Stimulated activated CD4-positive, alpha-beta T cell treated with anti-CD3 and anti-CD28 coated beads, TNF-alpha, amount 100 ng/mL, for 24 hours (primary cell): ENCODE results near the gene TBC1D22B.
"Not testable (repeated sequence)": the region's sequence is repeated elsewhere in the genome, so short reads cannot be mapped to it uniquely, and the experiment has no call there.

Experiments
- DNase-seq, 3 experiments: peaks; one replicate each; pipeline ENCODE4 v3.0.0-alpha.2; 2020; ENCODE audit warnings: low read depth in 3 of 3

The TBC1D22B gene

DNA sequence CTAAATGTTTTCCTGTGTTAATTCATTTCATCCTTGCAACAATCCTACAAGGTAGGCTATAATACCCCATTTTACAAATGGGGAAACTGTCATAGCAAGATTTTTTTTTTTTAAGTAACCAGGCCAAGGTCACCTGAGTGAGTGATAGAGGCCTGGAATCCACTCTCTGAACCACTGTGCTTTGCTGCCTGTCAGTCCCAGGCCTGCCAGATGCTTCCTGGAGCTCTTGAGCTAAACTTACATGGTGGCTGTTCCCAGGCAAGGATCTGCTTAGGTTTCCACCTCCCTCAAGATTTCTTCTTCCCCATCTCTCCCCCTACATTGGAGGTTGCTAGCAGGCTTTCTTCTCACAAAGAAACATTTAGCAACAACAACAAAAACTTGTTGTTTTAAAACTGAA, 63.5 kb downstream of the TBC1D22B start:
- DNase-seq = no peak

DNA sequence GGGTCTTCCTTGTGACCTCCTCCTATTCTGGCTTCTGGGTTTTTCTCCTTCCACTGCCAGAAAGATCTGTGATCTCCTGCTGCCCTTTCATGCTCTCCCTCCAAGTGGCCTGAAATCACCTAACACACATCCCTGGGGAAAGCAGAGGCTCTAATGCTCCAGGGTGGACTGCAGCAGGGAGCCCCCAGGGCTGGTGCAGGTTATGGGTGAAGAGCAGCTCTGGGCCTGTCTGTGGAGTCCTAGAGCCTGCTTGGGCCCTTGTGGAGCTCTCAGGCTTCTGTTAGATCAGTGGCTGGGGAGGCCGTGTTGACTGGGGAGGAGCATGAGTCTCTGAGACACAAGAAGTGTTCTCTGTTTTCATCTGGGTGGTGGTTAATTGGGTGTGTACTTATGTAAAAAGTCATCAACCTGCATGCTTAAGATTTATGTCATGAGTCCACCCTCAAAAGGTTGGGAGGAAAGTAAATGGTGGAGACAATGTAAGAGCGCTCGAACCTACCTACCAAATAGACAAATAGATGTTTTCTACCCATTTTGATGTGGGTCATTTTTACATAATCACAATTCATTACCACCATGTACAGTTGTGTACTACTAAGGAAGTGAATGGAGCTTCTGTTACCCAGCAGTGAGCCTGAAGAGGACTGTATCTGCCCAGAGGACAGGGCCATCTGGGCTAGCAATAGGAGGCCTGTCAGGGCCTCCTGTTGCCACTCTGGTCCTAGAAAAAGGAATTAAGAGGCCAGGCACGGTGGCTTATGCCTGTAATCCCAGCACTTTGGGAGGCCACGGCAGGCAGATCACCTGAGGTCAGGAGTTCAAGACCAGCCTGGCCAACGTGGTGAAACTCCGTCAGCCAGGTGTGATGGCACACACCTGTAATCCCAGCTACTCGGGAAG, 64.2 kb downstream of the TBC1D22B start:
- no peak for DNase-seq

DNA sequence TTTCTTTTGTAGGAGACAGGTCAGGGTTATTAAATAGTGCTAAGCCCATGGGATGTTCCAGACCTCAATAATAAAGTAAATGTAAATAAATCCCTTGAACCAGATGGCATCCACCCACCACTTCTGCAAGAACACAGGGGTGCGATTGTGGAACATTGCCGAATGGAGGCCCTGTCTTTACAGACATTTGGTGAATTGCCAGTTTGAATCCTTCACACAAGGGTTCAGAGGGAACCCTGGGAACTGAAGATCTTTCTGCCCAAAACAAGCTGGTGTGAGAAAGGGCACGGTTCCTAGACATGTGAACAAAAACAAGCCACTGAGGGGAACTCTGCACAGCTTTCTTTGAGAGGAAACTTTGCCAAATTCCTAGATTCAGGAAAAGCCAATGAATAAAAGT, 66.0 kb downstream of the TBC1D22B start:
- no peak for DNase-seq

DNA sequence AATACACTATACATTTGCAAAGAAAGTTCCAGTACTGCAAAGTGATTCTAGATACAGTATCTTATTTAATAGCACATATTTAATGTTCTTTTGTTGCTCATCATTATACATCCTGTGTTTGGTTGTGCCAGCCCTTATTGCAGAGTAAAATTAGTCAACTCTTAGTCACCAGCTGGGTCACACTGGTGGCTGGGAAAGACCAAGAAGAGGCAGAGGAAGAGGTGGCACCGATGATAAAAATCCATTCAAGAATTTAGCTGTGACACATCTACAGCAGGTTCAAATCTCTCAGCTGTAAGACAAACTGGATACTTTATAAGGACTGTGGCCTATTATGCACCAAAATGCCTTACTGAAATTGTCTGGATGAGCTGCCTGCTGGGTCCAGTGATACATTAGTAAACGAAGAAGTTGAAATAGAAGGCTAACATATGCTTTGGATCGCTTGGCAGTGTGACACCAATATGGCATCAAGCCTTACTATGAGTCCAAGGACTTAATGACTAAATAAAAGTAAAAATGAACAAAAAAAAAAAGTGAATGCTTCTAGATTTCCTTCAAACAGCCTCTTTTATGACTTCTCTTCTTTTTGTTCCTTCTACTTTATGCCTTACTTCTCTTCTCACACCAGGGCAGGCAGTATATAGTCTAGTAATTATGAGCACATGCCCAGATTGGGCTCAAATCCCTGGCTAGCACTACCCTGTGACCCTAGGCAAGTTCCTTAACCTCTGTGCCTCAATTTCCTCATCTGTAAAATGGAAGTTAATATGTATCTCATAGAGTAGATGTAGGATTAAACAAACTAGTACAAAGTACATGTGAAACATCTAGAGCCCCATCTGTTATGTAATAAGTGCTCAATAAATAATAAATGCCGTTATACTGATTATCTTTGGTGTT, 66.8 kb downstream of the TBC1D22B start:
- peak in 1 of 3 experiments; percentile 9 for DNase-seq

DNA sequence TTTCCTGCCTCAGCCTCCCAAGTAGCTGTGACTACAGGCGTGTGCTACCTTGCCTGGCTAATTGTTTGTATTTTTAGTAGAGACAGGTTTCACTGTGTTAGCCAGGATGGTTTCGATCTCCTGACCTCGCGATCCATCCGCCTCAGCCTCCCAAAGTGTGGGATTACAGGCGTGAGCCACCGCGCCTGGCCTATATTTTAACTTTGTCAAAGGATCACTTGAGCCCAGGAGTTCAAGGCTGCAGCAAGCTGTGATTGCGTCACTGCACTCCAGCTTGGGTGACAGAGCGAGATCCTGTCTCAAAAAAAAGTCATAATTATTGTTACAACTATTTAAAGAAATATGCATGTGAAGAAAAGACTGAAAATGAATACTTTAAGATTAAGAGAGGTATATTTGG, 72.8 kb downstream of the TBC1D22B start:
- not testable (repeated sequence) for DNase-seq

DNA sequence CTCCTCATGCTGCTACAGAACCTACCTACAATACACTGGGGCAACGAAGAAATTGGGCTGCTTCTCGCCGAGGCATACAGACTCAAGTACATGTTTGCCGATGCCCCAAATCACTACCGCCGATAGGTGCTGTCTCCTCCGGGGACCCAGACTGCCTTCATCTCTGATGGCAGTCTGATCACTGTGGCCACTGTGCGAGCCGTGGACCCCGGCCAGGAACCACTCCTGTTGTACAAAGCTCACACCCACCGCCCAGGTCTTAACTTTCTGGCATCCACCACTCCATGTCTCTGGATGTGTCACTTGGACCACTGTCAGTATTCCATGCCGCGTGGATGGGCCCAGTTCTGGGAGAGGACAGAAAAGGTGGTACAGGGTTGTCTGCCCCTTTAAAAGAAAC, 73.5 kb downstream of the TBC1D22B start:
- no peak for DNase-seq

DNA sequence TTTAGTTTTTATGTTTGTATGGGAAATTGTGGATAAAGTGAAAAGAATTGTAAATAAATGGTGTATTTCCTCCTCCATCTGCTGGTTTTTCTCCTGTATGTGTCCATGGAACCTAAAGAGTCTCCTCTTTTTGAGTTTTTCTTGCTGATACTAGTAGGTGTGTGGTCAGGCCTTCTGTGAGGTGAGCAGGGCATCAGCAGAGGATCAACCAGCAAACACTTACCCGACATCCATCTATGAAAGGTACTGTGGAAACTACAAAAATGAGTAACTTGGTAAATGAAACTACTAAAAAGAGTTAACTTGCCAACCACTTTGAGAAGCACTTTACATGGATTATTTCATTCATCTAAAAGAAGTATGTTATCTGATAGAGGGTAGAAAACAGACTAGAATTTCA, 75.3 kb downstream of the TBC1D22B start:
- no peak for DNase-seq

DNA sequence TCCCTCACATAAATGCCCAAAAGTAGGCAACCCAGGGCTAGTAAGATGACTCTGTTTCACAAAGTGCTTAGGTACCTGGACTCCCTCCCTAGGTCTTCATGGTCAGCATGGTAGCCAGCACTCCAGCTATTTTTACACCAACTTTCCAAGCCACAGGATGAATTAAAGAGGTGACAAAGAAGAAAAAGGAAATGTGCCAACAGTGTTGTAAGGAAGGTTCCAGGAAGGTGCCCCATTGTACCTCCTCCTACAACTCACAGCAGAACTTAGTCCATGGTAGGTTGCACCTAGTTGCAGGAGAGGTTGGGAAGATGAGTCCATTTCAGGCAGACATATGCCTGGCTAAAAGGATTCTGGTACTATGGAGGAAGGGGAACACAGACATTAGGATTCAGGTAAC, 76.5 kb downstream of the TBC1D22B start:
- DNase-seq = no peak

DNA sequence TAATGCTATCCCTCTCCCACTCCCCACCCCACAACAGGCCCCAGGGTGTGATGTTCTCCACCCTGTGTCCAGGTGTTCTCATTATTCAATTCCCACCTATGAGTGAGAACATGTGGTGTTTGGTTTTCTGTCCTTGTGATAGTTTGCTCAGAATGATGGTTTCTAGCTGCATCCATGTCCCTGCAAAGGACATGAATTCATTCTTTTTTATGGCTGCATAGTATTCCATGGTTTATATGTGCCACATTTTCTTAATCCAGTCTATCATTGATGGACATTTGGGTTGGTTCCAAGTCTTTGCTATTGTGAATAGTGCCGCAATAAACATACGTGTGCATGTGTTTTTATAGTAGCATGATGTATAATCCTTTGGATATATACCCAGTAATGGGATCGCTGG, 80.7 kb downstream of the TBC1D22B start:
- DNase-seq = not testable (repeated sequence)

DNA sequence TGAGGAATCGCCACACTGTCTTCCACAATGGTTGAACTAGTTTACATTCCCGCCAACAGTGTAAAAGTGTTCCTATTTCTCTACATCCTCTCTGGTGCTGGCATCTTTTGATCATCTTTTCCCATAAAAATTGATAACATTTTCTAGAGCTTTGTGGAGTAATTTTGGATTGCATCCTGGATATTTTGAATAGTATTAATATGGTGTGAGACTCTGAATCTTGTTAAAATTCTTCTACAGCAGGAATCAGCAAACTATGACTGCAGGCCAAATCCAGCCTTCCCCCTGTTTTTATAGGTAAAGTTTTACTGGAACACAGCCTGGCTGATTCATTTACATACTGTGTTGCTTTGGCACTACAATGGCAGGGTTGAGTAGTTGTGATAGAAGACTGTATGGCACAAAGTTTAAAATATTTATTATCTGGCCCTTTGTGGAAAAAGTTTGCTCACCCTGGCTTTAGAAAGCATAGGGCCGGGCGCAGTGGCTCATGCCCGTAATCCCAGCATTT, 81.2 kb downstream of the TBC1D22B start:
- DNase-seq = no peak

DNA sequence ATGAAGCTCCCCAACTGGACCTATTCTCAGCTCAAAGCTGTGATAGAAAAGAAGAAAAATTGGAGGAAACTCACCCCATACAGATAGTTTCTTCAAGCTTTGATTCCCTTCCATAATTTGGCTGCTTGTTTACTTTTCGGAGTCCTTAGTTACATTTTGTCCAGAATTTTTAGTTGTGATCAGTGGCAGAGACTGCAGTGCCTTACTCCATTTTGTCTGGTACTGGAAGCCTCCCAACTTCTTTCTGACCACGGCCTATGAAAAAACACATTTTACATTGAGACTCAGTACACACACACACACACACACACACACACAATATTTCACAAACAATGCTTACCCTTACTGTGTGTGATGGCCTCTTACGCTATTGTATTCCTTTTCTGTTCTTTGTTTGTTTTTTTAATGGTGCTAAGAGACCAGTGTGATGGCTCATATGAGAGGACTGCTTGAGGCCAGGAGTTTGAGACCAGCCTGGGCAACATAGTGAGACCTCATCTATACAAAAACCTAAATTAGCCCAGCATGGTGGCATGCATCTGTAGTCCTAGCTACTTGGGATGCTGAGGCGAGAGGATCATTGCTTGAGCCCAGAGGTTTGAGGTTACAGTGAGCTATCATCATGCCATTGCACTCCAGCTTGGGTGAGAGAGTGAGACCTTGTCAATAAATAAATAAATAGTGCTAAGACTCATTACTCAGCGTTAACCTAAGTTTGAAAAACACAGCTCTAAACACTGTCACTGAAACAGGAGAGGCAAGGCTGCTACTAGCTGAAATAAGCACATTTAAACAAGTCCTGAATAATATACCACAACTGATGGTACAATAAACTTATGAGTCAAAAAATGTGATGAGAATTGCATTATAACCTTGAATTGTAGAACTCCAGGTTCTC, 82.4 kb downstream of the TBC1D22B start:
- no peak for DNase-seq

DNA sequence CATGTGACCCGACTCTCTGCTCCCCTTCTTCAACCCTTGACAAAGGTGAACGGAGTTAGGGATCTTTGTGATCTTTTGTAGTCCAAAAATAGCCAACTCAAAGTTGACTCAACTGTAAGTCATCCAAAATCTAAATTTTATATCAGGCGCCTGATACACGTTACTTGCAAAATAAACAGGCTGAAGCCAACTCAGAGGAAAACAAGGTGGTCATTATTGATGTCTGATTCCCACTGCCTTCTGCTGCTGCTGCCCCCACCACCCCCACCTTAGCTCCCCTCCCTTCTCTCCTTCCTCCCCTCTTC, 83.0 kb downstream of the TBC1D22B start:
- DNase-seq = no peak

DNA sequence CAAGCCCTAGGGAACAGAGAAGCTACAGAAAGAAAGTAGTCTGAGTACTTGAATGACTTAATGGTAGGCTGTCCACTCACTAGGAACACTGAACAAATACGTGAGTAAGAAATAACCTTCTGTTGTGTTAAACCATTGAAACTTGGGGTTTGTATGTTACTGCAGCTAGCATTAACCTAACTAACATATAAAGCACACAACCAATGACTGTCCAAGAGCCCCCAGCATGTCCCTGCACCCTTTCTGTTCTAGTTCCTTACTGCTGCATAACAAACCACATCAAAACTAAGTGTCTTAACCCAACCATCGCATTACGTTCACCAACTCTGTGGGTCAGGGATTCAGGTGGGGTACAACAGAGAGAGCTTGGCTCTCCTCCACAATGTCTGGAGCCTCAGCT, 85.7 kb downstream of the TBC1D22B start:
- DNase-seq = no peak

DNA sequence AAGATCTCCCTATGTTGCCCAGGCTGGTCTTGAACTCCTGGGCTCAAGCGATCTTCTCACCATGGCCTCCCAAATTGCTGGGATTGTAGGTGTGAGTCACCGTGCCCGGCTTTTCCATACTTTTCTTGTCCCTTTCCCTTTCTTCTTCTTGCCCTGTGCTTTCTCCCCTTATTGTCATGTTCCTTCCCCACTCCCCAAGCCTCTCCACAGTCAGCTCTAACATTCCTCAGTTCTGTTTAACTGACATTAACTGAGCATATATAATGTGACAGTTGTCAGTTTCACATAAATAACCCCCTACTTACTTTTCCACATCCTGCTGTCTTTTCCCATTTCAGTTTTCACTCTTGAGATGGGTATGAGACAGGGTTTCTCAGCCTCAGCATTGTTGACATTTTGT, 86.7 kb downstream of the TBC1D22B start:
- DNase-seq = no peak

DNA sequence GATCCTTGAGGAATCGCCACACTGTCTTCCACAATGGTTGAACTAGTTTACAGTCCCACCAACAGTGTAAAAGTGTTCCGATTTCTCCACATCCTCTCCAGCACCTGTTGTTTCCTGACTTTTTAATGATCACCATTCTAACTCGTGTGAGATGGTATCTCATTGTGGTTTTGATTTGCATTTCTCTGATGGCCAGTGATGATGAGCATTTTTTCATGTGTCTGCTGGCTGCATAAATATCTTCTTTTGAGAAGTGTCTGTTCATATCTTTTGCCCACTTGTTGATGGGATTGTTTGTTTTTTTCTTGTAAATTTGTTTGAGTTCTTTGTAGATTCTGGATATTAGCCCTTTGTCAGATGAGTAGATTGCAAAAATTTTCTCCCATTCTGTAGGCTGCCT, 88.2 kb downstream of the TBC1D22B start:
- not testable (repeated sequence) for DNase-seq

DNA sequence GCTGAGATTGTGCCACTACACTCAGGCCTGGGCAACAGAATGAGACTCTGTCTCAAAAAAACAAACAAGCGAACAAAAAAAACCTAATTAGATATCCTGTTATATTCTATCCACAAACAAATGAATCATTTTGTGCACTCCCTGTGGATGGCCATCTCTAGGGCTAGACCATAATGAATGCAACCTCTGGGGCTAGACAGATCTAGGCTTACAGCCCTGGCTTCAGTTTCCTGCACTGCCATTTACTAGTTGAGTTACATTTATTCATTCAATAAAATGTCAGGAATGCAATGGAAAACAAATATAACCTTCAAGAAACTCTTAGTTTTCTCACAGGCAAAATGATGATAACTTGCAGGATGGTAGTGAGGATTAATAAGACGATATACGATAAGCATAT, 89.6 kb downstream of the TBC1D22B start:
- DNase-seq = no peak

DNA sequence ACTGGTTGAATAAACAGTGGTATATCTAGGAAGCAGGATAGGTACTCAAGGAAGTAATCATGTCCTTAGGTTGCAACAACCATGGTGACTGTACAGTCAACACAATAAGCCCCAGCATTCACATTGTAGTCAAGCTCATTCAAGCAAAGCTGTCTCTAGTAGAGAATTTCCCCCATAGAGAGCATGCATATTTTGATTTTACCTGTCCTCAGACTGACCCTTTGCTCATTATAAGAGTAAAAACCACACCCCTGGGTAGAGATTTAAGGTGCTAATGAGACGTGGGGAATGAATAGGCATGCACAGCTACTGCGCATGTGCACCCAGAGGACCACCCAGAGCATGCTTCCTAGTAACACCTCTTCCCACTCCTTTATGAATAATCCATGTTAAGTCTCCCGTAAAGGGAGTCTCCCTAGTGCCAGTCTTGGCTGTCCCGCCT, 90.1 kb downstream of the TBC1D22B start:
- DNase-seq = no peak

DNA sequence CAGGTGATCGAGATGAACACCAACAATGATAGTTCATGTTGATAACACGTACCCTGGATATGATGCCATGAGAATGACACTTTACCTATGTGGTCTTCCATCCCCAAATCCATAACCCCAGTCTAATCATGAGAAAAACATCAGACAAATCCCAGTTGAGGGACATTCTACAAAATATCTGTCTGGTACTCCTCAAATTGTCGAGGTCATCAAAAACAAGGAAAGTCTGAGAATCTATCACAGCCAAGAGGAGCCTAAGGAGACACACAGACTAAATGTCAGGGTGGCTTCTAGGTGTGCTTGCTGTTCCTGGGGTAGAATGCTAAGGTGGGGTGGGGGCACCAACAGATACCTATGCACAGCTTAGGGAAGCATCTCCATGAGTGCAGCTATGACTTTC, 93.5 kb downstream of the TBC1D22B start:
- no peak for DNase-seq

DNA sequence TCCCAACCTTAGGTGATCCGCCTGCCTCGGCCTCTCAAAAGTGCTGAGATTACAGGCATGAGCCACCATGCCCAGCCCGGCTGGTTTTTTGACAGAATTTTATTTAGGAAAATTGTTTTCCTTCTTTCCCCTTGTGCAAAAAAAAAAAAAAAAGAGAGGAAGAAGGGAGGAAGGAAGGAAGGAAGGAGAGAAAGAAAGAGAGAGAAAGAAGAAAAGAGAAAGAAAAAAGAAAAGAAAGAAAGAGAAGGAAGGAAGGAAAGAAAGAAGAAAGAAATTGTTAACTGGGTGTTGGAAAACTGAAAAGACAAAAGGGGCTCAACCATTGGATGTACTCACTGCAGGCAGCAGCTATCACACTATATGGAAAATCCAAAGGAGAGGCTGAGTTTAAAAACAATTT, 94.8 kb downstream of the TBC1D22B start:
- DNase-seq = no peak

DNA sequence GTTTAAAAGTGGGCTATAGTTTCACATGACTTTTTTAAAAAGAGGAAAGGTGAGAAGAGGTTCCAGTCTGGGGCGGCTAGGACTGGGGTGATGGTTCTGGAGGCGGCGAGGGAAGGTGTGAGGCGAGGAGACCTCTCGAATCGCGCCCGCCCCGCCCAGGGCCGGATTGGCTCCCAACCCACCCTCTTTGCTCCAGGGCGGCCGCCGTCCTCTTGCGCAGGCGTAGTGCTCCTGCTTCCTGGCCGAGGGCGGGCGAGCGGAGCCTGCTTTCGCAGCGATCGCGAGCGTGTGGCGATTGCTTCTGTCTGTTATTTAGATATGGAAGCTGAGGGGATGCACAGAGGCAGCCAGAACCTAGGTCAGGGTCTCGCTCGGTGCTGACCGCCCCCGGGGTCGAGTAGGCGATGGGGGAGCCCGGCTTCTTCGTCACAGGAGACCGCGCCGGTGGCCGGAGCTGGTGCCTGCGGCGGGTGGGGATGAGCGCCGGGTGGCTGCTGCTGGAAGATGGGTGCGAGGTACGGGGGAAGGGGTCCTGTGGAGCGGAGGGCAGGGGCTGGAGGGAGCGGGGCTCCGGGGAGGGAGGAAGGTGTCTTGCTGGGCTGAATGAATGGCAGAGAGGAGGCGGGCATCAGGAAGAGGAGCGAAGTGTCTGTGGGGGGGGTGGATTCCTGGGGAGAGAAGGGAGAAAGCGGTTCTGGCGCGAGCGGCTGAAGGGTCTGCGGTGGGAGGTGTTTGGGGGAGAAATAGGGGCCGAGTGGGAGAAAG, 96.4 kb downstream of the TBC1D22B start, which contains the start of gene RNF8:
TSS of gene RNF8 (plus strand) at position 223 of the 765 bp plus-strand sequence. CDS start at position 405, 182 bp downstream.
- DNase-seq = peak; percentile 80 to 93 (median 81)
